GM19438 (cell line): ENCODE data around the gene ADAMTSL1.
A peak's percentile ranks its signal among the peaks of the same experiment; 100 is the strongest.

Source experiments
- ATAC-seq: cut with Tn5 transposase; IDR thresholded peaks from one replicate; pipeline ENCODE4 v1.9.1; 2021; ENCODE audit warnings: low read depth; ENCODE audit not compliant: unreplicated experiment

Gene ADAMTSL1

GRCh38 chr9:18473652-18474279 is at the start of gene ADAMTSL1:
TSS of gene ADAMTSL1 (plus strand) at chr9:18474153. CDS start at chr9:18474233, 80 bp downstream.
- no peak for ATAC-seq

- ATAC-seq = no peak
These were observed 46.3 kb upstream of the ADAMTSL1 start for GRCh38 chr9:18427691-18428090.

GRCh38 chr9:18428661-18429060 is 45.3 kb upstream of the ADAMTSL1 start:
- ATAC-seq = no peak

GRCh38 chr9:18429070-18429469 is 44.9 kb upstream of the ADAMTSL1 start:
- no peak for ATAC-seq

- no peak for ATAC-seq
These were observed 40.3 kb upstream of the ADAMTSL1 start for GRCh38 chr9:18433620-18434019.

GRCh38 chr9:18437315-18438201 is 36.4 kb upstream of the ADAMTSL1 start:
- no peak for ATAC-seq

- ATAC-seq = no peak
These were observed 35.5 kb upstream of the ADAMTSL1 start for GRCh38 chr9:18438300-18438925.

- ATAC-seq = no peak
These were observed 35.0 kb upstream of the ADAMTSL1 start for GRCh38 chr9:18438951-18439350.

GRCh38 chr9:18441261-18441660 is 32.7 kb upstream of the ADAMTSL1 start:
- ATAC-seq = no peak

GRCh38 chr9:18442629-18443491 is 31.1 kb upstream of the ADAMTSL1 start:
- ATAC-seq = peak; percentile 87

GRCh38 chr9:18447131-18447530 is 26.8 kb upstream of the ADAMTSL1 start:
- ATAC-seq = no peak

GRCh38 chr9:18447541-18447940 is 26.4 kb upstream of the ADAMTSL1 start:
- no peak for ATAC-seq

GRCh38 chr9:18448101-18448500 is 25.9 kb upstream of the ADAMTSL1 start:
- ATAC-seq = no peak

- no peak for ATAC-seq
These were observed 22.5 kb upstream of the ADAMTSL1 start for GRCh38 chr9:18451406-18451805.

- ATAC-seq = no peak
These were observed 21.7 kb upstream of the ADAMTSL1 start for GRCh38 chr9:18452276-18452675.

- ATAC-seq = no peak
These were observed 17.2 kb upstream of the ADAMTSL1 start for GRCh38 chr9:18456624-18457237.

- no peak for ATAC-seq
These were observed 16.4 kb upstream of the ADAMTSL1 start for GRCh38 chr9:18457510-18457909.

- ATAC-seq = no peak
These were observed 13.9 kb upstream of the ADAMTSL1 start for GRCh38 chr9:18459962-18460584.

GRCh38 chr9:18461496-18461895 is 12.5 kb upstream of the ADAMTSL1 start:
- no peak for ATAC-seq

- ATAC-seq = no peak
These were observed 10.0 kb upstream of the ADAMTSL1 start for GRCh38 chr9:18463991-18464390.
